GM10847 (cell line): ENCODE data around the gene CIB1.

Experiments used
- POLR2A ChIP-seq: IDR thresholded peaks from 2 replicates; pipeline ENCODE4 v1.6.1; 2011; ENCODE audit not compliant: insufficient read length; ENCODE audit errors: extremely low read depth

CIB1 gene

GRCh38 chr15:90223441-90224165, 10.1 kb downstream of the CIB1 start:
- TF ChIP-seq POLR2A: no peak

GRCh38 chr15:90222547-90222946, 11.2 kb downstream of the CIB1 start:
- TF ChIP-seq POLR2A: no peak

- no peak for TF ChIP-seq POLR2A
Observed at GRCh38 chr15:90221246-90221900, 12.4 kb downstream of the CIB1 start.

GRCh38 chr15:90219421-90220141, 14.2 kb downstream of the CIB1 start:
- no peak for TF ChIP-seq POLR2A

DNA sequence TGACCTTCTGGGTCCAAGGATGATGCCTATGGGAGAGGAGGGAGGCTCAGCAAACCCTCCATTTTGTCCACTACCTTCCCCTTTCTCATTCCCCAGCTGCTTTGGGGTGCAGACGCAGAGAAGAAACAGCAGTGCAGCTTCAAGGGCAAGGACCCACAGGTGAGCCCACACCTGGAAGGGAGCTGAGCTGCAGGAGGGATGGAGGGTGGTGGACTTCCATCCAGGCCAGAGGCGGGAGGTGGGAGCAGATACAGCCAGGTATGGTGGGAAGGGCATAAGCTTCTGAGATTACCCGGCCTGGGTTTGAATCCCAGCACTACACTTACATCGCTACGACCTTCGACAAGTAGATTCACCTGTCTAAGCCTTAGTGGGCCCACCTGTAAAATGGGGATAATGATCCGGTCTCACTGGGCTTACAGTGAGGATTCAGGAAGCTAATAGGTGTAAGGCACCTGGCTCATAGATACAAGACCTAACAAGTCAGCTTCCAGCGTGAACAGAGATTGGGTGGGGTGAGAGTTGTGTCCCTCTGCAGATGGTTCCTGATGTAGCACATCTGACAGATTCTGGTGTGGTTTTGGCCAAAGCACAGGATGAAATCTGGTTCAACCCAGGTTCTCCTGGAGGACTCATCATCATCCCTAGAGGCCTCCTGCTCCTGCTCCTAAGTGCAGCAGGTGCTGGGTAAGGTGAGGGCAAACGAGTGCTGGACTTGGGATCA, 15.9 kb downstream of the CIB1 start:
- no peak for TF ChIP-seq POLR2A

DNA sequence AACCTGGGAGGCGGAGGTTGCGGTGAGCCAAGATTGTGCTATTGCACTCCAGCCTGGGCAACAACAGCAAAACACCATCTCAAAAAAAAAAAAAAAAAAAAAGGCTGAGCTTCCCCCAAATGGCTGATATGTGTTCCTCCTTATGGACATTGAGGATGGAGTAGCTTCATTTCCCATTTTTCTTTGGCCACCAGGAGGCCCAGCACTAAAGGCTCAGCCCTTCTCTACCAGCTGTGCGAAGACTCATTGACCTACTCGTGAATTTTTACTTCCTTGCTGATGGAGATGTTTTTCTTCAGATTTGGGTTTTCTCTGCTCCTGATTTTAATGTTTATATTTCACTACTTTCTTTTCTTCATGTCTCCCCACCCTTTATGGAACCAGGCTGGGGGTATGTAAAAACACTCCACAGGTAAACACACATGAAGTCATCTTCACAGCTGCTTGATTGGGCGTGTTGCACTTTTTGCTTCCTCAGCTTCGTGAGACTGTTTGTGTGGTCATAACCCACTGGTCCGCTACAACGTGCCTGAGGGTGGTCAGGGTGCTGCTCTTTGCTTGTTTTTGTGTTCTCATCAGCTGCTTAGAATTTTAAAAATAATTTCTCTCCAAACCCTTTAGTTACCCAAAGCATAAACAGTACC, 19.1 kb downstream of the CIB1 start:
- no peak for TF ChIP-seq POLR2A

GRCh38 chr15:90213818-90214204, 19.9 kb downstream of the CIB1 start:
- no peak for TF ChIP-seq POLR2A

- TF ChIP-seq POLR2A: no peak
Observed at GRCh38 chr15:90213122-90213817, 20.5 kb downstream of the CIB1 start.

- TF ChIP-seq POLR2A: no peak
Observed at GRCh38 chr15:90212221-90213098, 21.3 kb downstream of the CIB1 start.

GRCh38 chr15:90211440-90212143, 22.1 kb downstream of the CIB1 start:
- no peak for TF ChIP-seq POLR2A

DNA sequence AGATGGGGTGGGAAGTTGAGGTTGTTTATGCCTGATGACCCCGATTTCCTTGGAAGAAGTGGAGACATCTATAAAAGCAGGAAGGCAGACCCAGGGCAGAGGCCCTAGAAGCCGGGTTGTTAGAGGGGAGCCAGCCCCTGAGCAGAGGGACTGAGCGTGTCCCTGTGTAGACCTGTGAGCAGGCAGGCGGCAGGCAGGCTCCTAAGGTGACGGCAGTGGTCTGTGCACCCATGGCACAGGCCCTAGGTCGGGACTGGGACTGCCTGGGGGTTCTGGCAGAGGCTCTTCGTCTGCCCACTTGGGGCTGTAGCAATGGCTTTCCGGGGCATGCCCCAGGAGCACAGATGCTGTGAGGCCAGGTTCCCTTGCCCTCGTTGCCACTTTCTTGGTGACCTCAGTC, 22.7 kb downstream of the CIB1 start:
- no peak for TF ChIP-seq POLR2A

DNA sequence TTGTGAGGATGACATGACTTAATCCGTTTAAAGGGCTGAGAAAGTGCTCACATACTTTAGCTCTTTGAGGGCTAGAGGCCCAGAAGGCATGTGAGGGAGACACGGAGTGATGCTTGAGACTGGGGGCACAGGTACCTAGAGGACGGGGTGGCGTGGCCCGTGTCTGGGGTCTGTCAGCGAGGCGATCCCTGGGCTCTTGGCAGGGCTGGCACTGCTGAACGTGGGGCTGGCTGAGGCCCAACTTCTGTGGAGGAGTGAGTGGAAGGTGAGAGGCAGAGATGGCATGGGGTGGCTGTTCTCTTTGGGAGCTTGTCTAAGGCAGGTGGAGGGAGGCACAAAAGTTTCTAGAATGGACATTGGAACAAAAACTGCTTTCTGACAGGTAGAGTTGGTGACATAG, 23.1 kb downstream of the CIB1 start:
- TF ChIP-seq POLR2A: no peak

DNA sequence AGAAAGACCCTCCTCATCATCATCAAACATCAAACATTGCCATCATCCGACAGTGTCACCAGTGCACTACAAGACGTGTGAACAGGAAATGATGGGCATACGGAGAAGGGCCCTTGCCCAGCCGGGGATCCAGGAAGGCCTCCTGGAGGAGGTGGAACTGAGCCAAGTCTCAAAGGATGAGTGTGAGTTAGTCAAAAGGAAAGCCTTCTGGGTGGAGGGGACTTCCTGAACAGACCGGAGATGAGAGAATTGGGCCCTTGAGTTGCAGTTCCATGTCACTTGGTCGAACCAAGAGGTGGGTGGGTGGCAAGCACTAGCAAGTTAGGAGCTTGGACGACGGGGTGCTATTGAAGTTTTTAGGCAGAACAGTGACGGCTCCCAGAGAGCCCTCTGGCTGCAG, 24.1 kb downstream of the CIB1 start:
- no peak for TF ChIP-seq POLR2A
